Measurements from ENCODE around the gene GAS2L1.

Gene GAS2L1

DNA sequence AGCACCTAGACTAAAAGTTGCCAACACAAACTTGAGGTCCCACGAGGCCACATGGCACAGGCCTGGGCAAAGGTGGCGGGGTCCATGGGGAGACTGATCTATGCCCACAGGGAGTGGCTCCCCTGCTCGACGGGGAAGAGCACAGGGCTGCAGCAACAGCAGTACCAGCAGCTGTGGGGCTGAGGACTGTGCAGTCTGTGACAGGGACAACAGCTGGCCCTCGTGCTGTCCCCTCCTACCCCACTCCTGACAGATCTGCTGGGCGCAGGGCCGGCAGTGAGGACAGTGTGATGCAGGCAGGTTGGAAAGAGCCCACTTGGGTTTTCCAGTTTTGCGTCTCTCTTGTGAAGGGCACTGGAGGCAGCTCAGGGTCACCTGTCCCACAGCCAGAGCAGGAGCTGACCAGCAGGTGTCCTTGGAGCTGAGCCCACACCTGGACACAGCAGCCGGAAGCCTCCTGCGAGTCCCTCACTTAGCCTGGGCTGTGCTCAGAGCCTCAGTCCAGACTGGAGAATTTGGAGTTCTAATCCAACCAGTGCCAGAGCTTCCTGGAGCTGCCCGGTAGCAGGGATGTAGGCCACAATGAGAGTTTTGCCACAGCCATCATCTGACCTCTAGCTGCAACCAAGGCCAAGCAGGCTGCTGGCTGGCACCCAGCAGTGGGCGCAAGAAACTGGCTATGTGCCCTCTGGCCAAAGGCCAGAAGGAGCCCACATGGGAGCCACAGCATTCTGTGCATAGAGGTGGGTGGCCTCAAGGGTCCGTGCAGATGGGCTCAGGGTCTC is 3.6 kb upstream of the GAS2L1 start:
- Histone ChIP-seq H3K4me3 (ENCODE audit: low read depth, low read length) (no peak overlapping the region), H3K27me3 (replicated peaks) (no peaks in the 10 kb centered on the region), H3K36me3 (replicated peaks) (peaks cover 33% of the 10 kb centered on the region), H3K27ac (no peak overlapping the region)
- in situ Hi-C loops (cut with HindIII; ENCODE audit: low pct_ligation_motif_present, low sequenced_read_pairs), result no loop called here
- no peak for DNase-seq
- TF ChIP-seq, protein P1, sequence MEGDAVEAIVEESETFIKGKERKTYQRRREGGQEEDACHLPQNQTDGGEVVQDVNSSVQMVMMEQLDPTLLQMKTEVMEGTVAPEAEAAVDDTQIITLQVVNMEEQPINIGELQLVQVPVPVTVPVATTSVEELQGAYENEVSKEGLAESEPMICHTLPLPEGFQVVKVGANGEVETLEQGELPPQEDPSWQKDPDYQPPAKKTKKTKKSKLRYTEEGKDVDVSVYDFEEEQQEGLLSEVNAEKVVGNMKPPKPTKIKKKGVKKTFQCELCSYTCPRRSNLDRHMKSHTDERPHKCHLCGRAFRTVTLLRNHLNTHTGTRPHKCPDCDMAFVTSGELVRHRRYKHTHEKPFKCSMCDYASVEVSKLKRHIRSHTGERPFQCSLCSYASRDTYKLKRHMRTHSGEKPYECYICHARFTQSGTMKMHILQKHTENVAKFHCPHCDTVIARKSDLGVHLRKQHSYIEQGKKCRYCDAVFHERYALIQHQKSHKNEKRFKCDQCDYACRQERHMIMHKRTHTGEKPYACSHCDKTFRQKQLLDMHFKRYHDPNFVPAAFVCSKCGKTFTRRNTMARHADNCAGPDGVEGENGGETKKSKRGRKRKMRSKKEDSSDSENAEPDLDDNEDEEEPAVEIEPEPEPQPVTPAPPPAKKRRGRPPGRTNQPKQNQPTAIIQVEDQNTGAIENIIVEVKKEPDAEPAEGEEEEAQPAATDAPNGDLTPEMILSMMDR (IDR thresholded peaks at IDR 0.05; ENCODE audit: low read depth, low read length, missing control alignments), result no peak

DNA sequence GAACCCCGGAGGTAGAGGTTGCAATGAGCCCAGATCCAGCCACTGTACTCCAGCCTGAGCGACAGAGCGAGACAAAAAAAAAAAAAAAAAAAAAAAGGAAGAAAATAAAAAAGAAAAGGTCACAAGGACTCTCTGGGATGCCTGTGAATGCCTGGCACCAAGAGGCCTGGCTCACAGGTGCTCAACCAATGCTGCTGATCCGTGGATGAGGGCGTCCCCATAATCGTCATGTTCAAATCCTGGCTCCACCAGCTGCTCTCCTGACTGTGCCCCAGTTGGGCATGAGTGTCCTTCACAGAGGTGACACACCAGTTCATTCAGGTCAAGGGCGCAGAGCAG is 645 bp upstream of the GAS2L1 start:
- TF ChIP-seq, protein P1 (IDR thresholded peaks at IDR 0.05; ENCODE audit: low read depth, low read length, missing control alignments), result no peak
- Histone ChIP-seq H3K4me3 (ENCODE audit: low read depth, low read length) (peak overlapping the region; percentile 71), H3K36me3 (replicated peaks) (peaks cover 6% of the 10 kb centered on the region), H3K27me3 (replicated peaks) (no peaks in the 10 kb centered on the region), H3K27ac (no peak overlapping the region)
- no peak for DNase-seq
- in situ Hi-C loops (cut with HindIII; ENCODE audit: low pct_ligation_motif_present, low sequenced_read_pairs), result no loop called here

DNA sequence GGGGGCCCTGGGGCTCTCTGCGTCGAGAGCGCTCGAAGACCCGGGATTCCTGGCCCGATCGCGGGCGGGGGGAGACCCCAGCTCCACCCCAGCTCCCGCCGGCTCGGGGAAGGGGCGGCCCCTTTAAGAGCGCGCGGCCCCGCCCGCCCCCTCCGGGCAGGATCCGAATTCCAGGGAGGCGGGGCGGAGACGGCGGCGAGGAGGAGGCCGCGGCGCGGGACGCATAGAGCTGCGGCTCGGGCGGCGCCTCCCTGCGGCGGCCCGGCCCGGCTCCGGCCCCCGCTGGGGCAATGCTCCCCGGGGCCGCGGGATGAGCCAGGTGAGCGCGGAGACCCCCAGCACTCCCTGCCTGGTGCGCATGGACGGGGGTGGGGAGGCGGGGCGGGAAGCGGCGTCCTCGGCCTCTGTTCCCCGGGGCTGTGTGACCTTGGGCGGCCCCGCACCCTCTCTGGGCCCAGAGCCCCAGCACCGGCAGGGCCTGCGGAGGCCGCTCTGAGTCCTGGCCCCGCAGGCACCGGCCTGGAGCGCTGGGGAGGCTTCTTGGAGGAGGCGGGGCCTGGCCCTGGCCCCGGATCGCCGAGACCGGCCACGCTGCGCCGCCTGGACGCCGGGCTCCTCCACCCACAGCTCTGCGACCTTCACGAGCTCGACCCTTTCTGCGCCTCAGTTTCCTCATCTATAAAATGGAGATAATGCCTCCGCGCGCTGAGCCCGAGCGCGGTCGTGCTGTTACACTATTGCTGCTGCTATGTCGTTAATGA is 565 bp downstream of the GAS2L1 start:
- H3K4me3 ChIP-seq (ENCODE audit: low read depth, low read length), result peak overlapping the region; percentile 71
- H3K27ac ChIP-seq, result peak overlapping the region; percentile 74
- no peaks in the 10 kb centered on the region for H3K27me3 ChIP-seq (replicated peaks)
- peaks cover 3% of the 10 kb centered on the region for H3K36me3 ChIP-seq (replicated peaks)
- peak; percentile 55 for DNase-seq
- TF ChIP-seq, protein P1 (IDR thresholded peaks at IDR 0.05; ENCODE audit: low read depth, low read length, missing control alignments), result no peak
- in situ Hi-C loops (cut with HindIII; ENCODE audit: low pct_ligation_motif_present, low sequenced_read_pairs), result no loop called here

DNA sequence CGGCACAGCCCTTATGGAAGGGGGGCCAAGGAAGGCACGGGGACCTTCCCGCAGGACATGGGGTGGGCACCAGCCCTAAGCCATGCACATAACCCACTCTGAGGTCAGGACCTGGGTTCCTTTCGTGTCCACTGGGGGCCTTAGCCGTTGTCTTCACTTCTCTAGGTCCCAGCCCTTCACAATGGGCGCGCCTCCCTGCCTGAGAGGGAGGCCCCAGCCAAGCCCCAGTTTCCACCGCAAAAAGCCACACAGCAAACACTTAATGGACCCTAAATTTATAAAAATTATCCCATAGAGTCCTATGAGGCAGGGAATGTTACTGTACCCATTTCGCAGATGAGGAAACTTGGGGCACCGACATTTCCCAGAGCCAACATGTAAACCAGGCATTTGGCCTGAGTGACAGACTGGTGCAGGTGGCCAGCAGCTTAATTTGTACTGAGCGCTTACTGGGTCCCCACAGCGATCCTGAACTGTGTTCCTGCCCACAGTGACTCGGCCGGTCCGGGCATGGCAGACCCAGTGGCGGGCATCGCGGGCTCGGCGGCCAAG is 1.2 kb downstream of the GAS2L1 start:
- Histone ChIP-seq H3K27ac (peak overlapping the region; percentile 74), H3K36me3 (replicated peaks) (peaks cover 5% of the 10 kb centered on the region), H3K27me3 (replicated peaks) (no peaks in the 10 kb centered on the region), H3K4me3 (ENCODE audit: low read depth, low read length) (peak overlapping the region; percentile 71)
- DNase-seq, result no peak
- TF ChIP-seq, protein P1 (IDR thresholded peaks at IDR 0.05; ENCODE audit: low read depth, low read length, missing control alignments), result peak; percentile 1
- in situ Hi-C loops (cut with HindIII; ENCODE audit: low pct_ligation_motif_present, low sequenced_read_pairs), result no loop called here

DNA sequence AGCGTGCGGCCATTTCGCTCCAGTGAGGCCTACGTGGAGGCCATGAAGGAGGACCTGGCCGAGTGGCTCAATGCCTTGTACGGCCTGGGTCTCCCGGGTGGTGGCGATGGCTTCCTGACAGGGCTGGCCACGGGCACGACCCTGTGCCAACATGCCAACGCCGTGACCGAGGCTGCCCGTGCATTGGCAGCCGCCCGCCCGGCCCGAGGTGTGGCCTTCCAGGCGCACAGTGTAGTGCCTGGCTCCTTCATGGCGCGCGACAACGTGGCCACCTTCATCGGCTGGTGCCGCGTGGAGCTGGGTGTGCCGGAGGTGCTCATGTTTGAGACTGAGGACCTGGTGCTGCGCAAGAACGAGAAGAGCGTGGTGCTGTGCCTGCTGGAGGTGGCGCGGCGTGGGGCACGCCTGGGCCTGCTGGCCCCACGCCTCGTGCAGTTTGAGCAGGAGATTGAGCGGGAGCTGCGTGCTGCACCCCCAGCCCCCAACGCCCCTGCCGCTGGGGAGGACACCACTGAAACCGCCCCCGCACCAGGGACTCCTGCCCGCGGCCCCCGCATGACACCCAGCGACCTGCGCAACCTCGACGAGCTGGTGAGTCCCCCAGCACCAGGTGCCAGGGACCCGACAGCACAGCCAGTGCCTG is 1.8 kb downstream of the GAS2L1 start:
- Histone ChIP-seq H3K27ac (peak overlapping the region; percentile 20), H3K4me3 (ENCODE audit: low read depth, low read length) (peak overlapping the region; percentile 71), H3K36me3 (replicated peaks) (peaks cover 5% of the 10 kb centered on the region), H3K27me3 (replicated peaks) (no peaks in the 10 kb centered on the region)
- no peak for DNase-seq
- TF ChIP-seq, protein P1 (IDR thresholded peaks at IDR 0.05; ENCODE audit: low read depth, low read length, missing control alignments), result no peak
- in situ Hi-C loops (cut with HindIII; ENCODE audit: low pct_ligation_motif_present, low sequenced_read_pairs), result no loop called here

All from brain microvascular endothelial cell (primary cell).